ENCODE results near the gene LCOR.

DNA sequence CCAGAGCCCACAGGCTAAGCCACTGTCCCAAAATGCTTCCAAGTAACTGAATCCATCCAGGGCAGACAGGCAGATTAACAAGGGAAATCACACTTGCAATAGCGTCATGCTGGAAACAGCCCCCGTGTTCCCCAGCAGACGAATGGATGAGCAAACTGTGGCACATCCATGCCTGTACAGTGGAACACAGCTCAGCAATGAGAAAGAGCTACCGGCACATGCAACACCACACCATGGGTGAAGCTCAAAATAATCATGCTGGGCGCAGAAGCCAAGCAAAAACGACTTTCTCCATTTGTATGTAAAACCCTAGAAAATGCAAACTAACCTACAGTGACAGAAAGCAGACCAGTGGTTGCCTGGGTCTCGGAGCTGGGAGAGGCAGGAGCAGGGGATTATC, 200.5 kb downstream of the LCOR start:
- TF ChIP-seq, protein P1, sequence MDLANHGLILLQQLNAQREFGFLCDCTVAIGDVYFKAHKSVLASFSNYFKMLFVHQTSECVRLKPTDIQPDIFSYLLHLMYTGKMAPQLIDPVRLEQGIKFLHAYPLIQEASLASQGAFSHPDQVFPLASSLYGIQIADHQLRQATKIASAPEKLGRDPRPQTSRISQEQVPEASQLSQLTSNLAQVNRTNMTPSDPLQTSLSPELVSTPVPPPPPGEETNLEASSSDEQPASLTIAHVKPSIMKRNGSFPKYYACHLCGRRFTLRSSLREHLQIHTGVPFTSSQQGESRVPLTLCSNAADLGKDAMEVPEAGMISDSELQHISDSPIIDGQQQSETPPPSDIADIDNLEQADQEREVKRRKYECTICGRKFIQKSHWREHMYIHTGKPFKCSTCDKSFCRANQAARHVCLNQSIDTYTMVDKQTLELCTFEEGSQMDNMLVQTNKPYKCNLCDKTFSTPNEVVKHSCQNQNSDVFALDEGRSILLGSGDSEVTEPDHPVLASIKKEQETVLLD (CRISPR knock-in tag; IDR thresholded peaks at IDR 0.05; ENCODE audit: low read depth) = no peak
- no peak for TF ChIP-seq PPARG (CRISPR knock-in tag; conservative IDR thresholded peaks at IDR 0.05)
- TF ChIP-seq ZNF451 (CRISPR knock-in tag; IDR thresholded peaks at IDR 0.05) = no peak
- TF ChIP-seq, protein P2, sequence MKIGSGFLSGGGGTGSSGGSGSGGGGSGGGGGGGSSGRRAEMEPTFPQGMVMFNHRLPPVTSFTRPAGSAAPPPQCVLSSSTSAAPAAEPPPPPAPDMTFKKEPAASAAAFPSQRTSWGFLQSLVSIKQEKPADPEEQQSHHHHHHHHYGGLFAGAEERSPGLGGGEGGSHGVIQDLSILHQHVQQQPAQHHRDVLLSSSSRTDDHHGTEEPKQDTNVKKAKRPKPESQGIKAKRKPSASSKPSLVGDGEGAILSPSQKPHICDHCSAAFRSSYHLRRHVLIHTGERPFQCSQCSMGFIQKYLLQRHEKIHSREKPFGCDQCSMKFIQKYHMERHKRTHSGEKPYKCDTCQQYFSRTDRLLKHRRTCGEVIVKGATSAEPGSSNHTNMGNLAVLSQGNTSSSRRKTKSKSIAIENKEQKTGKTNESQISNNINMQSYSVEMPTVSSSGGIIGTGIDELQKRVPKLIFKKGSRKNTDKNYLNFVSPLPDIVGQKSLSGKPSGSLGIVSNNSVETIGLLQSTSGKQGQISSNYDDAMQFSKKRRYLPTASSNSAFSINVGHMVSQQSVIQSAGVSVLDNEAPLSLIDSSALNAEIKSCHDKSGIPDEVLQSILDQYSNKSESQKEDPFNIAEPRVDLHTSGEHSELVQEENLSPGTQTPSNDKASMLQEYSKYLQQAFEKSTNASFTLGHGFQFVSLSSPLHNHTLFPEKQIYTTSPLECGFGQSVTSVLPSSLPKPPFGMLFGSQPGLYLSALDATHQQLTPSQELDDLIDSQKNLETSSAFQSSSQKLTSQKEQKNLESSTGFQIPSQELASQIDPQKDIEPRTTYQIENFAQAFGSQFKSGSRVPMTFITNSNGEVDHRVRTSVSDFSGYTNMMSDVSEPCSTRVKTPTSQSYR (CRISPR knock-in tag; IDR thresholded peaks at IDR 0.05; ENCODE audit: borderline replicate concordance) = no peak
- no peak for TF ChIP-seq NFKB2 (CRISPR knock-in tag; IDR thresholded peaks at IDR 0.05; ENCODE audit: borderline replicate concordance)
- TF ChIP-seq ASH2L (IDR thresholded peaks at IDR 0.05; ENCODE audit: insufficient read length, low read depth, low read length) = no peak
- no peak for TF ChIP-seq PHF8 (CRISPR knock-in tag; IDR thresholded peaks at IDR 0.05)
- TF ChIP-seq, protein P3, sequence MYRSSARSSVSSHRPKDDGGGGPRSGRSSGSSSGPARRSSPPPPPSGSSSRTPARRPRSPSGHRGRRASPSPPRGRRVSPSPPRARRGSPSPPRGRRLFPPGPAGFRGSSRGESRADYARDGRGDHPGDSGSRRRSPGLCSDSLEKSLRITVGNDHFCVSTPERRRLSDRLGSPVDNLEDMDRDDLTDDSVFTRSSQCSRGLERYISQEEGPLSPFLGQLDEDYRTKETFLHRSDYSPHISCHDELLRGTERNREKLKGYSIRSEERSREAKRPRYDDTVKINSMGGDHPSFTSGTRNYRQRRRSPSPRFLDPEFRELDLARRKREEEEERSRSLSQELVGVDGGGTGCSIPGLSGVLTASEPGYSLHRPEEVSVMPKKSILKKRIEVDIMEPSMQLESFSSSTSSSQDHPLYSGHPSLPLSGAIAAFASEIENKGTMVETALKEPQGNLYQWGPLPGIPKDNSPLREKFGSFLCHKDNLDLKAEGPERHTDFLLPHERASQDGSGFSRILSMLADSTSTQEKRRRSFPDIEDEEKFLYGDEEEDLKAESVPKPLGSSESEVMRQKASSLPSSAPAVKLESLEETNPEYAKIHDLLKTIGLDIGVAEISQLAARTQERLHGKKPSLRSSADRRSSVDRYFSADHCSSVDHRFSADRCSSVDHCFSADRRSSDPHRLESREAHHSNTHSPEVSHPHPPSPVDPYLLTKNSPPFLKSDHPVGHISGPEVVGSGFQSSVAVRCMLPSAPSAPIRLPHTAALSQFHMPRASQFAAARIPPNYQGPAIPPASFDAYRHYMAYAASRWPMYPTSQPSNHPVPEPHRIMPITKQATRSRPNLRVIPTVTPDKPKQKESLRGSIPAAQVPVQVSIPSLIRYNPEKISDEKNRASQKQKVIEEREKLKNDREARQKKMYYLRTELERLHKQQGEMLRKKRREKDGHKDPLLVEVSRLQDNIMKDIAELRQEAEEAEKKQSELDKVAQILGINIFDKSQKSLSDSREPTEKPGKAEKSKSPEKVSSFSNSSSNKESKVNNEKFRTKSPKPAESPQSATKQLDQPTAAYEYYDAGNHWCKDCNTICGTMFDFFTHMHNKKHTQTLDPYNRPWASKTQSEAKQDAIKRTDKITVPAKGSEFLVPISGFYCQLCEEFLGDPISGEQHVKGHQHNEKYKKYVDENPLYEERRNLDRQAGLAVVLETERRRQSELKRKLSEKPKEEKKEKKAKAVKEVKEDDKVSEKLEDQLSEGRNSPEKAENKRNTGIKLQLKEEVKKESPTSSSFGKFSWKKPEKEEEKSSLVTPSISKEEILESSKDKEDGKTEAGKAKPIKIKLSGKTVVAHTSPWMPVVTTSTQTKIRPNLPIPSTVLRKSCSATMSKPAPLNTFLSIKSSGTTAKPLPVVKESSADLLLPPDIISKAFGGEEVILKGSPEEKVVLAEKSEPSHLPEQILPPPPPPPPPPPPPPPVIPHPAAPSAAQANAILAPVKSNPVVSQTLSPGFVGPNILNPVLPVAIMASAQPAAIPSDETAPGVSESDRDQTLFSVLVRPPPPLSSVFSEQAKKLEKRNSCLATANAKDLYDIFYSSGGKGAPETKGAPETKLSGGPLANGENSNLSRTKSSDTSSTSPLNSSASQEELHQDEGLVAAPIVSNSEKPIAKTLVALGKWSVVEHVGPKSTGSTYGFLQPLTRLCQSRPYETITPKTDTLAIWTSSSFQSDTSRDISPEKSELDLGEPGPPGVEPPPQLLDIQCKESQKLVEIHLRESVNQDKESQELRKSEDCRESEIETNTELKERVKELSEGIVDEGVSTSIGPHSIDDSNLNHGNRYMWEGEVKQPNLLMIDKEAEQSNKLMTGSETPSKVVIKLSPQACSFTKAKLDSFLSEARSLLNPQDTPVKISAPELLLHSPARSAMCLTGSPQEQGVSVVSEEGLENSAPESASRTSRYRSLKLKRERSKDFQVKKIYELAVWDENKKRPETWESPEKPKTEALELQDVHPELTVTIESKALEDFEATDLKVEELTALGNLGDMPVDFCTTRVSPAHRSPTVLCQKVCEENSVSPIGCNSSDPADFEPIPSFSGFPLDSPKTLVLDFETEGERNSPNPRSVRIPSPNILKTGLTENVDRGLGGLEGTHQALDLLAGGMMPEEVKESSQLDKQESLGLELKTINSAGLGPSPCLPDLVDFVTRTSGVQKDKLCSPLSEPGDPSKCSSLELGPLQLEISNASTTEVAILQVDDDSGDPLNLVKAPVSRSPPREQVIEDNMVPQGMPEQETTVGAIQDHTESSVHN (CRISPR knock-in tag; IDR thresholded peaks at IDR 0.05) = no peak
- TF ChIP-seq EZH2 (conservative IDR thresholded peaks at IDR 0.05; ENCODE audit: low read depth, low read length) = no peak
- TF ChIP-seq ATF7 (IDR thresholded peaks at IDR 0.05) = no peak
- TF ChIP-seq ATF7 (CRISPR knock-in tag; IDR thresholded peaks at IDR 0.05) = no peak
- no peak for TF ChIP-seq ZNF567 (CRISPR knock-in tag; IDR thresholded peaks at IDR 0.05; ENCODE audit: borderline replicate concordance)
- TF ChIP-seq, protein P4, sequence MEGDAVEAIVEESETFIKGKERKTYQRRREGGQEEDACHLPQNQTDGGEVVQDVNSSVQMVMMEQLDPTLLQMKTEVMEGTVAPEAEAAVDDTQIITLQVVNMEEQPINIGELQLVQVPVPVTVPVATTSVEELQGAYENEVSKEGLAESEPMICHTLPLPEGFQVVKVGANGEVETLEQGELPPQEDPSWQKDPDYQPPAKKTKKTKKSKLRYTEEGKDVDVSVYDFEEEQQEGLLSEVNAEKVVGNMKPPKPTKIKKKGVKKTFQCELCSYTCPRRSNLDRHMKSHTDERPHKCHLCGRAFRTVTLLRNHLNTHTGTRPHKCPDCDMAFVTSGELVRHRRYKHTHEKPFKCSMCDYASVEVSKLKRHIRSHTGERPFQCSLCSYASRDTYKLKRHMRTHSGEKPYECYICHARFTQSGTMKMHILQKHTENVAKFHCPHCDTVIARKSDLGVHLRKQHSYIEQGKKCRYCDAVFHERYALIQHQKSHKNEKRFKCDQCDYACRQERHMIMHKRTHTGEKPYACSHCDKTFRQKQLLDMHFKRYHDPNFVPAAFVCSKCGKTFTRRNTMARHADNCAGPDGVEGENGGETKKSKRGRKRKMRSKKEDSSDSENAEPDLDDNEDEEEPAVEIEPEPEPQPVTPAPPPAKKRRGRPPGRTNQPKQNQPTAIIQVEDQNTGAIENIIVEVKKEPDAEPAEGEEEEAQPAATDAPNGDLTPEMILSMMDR (CRISPR knock-in tag; IDR thresholded peaks at IDR 0.05) = no peak
